HUDEP-2 (cell line): ENCODE measurements around the gene PCLAF.
"Not testable (repeated sequence)": the region's sequence is repeated elsewhere in the genome, so short reads cannot be mapped to it uniquely, and the experiment has no call there.

ENCODE experiments used
- DNase-seq, 76 experiments: peaks; one replicate each; lab custom pipeline; 2025; ENCODE audit not compliant: unreplicated experiment in 76 of 76; lab: John Stamatoyannopoulos, UW

Gene PCLAF

GRCh38 chr15:64381000-64381751, at the start of gene PCLAF:
PCLAF (minus strand) TSS chr15:64381441; CDS start chr15:64381371, 70 bp downstream.
- peak; percentile 52 to 97 (median 94) for DNase-seq

DNA sequence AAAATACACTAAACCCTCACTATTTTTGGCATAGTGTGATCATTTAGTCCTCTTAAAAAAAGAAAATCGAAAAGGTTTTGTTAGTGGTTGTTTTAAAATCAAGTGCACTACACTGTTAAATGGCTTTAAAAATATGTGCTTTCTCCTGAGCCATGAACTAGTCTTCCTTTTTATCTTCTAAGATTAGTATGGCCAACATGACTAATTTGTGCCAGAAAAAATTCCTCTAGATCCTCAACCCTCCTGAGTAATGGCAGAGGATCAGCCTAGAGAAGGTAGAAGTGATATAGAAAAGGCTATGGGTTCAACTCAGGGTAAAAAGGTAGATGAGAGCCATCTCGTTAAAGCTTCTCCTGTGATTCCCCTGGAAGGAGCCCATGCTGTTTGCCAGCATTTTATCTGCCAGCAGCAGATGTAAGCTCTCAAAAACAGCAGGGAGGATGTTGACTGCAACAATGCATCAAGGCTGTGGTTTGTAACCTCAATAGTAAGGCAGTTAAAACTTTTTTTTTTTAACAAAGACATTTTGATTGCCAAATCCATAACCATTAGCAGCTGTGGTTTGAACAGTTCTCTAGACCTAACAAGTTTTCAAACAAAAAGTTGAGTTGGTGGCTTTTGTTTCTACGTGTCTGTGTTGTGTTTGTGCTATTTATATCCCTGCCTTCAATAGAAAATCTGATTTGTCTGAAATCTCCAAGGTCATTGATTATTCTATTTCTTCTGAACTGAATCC, 48.9 kb upstream of the PCLAF start:
- peak in 51 of 76 experiments; percentile 2 to 77 (median 25) for DNase-seq

DNA sequence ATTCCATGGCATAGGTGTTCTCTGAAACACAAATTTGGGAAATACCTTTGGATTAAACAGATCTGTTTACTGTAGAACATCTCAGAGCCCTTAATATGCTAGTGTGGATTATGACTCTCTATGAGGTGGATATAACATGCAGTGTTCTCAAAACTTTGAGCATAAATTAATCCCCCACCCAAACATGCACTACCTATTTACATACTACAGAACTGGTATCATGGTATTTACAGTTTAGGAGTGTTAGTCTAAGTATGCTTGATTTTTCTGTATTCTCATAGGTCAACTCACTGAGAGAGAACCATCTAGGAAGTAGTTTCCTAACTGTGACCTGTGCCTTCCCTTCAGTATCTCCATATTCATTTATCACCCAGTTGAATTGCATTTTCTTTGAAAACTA, 48.2 kb upstream of the PCLAF start:
- DNase-seq: no peak

GRCh38 chr15:64426845-64427465, 45.7 kb upstream of the PCLAF start:
- peak in 3 of 76 experiments; percentile 1 to 12 (median 7) for DNase-seq

- DNase-seq: no peak
Measured at GRCh38 chr15:64425221-64425620, 44.0 kb upstream of the PCLAF start.

- no peak for DNase-seq
Measured at GRCh38 chr15:64423970-64424369, 42.7 kb upstream of the PCLAF start.

- no peak for DNase-seq
Measured at GRCh38 chr15:64422697-64423096, 41.5 kb upstream of the PCLAF start.

DNA sequence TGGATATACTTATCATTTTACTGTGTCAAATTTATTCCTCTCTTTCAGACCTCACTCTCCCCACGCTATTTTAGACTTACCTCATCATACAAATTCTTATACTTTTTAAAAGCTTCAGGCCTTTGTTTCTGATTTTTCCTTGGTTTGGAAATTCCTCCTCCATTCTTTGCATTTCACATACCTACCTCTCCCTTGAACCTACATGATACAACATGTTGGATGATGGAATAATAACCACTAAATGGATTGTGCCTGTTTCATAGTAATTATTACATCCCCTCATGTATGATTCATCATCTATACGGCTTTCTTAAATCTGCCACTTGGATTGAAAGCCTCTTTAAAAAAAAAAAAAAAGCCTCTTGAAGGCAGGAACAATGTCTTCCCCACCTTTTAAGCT, 31.0 kb upstream of the PCLAF start:
- no peak for DNase-seq

- no peak for DNase-seq
Measured at GRCh38 chr15:64400583-64400982, 19.3 kb upstream of the PCLAF start.

- DNase-seq: no peak
Measured at GRCh38 chr15:64398575-64398974, 17.3 kb upstream of the PCLAF start.

DNA sequence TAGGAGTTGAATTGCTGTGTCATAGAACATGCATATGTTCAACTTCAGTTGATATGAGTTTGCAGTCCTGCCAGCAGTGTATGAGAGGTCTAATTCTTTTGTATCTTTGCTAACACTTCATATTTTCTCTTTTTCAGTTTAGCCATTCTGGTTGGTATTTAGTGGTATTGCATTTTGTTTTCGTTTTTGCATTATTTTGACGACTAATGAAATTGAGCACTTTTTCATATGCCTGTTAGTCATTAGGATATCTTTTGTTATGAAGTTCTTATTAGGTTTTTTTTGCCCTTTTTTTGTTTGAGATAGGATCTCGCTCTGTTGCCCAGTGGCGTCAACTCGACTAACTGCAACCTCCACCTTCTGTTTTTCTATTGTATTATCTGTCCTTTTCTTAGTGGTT, 15.5 kb upstream of the PCLAF start:
- no peak for DNase-seq

DNA sequence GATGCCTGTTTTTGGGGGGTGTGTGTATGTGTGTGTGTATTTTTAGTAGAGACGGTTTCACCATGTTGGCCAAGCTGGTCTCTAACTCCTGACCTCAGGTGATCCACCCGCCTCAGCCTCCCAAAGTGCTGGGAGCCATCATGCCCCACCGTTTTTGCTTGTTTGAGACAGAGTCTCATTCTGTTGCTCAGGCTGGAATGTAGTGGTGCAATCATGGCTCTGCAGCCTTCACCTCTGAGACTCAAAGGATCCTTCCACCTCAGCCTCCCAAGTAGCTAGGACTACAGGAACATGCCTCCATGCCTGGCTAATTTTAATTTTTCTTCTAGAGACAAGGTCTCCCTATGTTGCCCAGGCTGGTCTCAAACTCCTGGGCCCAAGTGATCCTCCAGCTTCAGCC, 11.2 kb upstream of the PCLAF start:
- DNase-seq: not testable (repeated sequence)

DNA sequence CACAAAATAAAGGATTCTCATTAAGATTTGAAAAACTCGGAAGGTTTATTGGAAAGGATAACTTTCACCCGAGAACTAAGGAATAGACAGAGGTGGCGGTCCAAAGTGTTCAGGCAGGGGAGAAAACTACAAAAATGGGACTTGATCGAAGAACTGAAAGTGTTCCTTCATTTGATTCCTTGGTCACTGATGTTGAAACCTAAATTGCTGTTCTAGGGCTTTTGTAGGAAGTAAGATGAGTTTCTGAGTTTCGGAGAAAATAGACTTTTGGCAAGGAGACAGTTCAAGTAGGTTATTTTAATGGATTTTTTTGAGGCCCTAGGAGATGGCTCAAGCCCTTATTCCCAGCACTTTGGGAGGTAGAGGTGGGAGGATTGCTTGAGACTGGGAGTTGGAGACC, 7.8 kb upstream of the PCLAF start:
- no peak for DNase-seq

DNA sequence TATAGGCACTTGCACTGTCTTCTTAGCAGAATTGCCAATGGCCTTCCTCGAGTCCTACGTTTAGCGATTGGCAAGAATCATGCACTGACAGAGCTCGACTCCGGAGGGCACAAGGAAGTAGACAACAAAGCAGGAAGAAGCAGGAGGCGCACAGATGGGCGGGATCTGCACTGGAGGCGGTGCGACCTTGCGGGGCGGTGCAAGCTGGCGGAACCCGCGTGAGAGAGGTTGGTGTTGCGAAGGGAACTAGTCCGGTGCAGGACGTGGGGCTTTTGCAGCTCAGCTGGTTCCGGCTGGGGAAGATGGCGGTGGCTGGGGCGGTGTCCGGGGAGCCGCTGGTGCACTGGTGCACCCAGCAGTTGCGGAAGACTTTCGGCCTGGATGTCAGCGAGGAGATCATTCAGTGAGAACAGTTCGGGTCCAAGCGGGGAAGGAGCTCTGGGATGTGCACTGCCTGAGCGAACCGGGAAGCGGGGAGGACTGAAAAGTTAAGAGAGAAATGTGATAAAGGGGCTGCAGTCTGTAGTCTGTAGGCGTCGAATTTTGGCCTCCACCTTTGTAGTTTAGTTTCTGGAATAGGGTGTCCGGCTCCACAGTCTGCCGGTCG, 6.4 kb upstream of the PCLAF start, which contains the start of gene TRIP4:
TSS of gene TRIP4 (plus strand) at position 275 of the 607 bp plus-strand sequence. CDS start at position 303, 28 bp downstream.
- peak in 75 of 76 experiments; percentile 76 to 97 (median 94) for DNase-seq

DNA sequence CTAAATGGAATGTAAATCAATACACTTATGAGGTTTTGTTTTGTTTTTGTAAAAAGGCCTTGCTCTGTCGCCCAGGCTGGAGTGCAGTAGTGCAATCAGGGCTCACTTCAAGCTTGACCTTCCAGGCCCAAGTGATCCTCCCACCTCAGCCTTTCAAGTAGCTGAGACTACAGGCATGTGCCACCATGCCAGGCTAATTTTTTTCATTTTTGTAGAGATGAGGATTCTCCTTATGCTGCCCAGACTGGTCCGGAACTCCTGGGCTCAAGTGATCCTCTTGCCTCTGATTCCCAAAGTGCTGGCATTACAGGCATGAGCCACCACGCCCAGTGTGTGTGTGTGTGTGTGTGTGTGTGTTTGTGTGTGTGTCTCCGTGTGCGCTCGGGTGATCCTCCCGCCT, 5.0 kb upstream of the PCLAF start:
- DNase-seq: no peak

DNA sequence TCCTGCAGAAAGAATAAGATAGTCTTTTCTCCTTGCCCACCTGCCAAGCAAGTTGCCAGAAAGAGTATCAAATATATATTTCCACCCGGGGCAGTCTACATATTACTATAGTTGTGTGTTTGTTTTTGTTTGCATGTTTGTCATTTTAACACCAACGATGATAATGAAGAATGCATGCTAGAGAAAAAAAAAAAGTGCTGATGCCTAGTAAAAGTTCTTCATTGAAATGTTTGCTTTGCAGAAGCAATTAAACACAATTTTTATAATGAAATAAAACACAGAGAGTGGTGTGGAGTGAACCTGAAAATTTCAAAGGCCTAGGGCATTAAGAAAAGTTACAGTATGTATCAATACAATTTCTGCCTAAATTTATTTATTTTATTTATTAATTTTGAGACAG, 2.5 kb upstream of the PCLAF start:
- no peak for DNase-seq

DNA sequence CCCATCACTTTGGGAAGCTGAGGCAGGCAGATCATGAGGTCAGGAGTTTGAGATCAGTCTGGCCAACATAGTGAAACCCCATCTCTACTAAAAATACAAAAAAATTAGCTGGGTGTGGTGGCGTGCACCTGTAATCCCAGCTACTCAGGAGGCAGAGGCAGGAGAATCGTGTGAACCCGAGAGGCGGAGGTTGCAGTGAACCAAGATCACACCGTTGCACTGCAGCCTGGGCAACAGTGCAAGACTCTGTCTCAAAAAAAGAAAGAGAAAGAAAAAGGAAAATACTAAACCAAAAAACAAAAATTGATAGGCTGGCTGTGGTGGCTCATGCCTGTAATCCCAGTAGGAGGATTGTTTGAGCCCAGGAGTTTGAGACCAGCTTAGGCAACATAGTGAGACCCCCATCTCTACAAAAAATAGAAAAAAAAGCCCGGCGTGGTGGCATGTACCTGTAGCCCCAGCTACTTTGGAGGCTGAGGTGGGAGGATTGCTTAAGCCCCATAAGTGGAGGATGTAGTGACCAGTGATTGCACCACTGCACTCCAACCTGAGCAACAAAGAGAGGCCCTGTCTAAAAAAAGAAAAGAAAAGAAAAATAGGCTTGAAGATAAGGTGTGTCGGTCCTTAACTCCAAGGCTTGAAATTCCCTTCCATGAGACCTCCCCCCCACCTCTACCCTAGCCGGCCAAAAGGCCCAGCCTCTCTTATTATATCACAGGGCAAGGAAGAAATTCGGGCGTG, 941 bp downstream of the PCLAF start:
- not testable (repeated sequence) for DNase-seq

- no peak for DNase-seq
Measured at GRCh38 chr15:64379216-64379960, 1.9 kb downstream of the PCLAF start.

GRCh38 chr15:64373360-64373759, 7.9 kb downstream of the PCLAF start:
- no peak for DNase-seq

DNA sequence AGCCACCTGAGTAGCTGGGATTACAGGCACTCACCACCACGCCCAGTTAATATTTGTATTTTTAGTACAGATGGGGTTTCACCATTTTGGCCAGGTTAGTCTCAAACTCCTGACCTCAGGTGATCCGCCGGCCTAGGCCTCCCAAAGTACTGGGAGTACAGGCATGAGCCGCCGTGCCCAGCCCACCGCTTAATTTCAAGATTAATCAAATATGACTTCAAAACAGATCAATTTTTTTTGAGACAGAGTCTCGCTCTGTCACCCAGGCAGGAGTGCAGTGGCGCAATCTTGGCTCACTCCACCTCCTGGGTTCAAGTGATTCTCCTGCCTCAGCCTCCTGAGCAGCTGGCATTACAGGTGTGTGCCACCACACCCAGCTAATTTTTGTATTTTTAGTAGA, 9.9 kb downstream of the PCLAF start:
- DNase-seq: not testable (repeated sequence)
